Right renal pelvis (tissue), 4 donors: ENCODE results near the gene ANXA6. TPM values are rescaled to one million over a fixed set of nuclear protein-coding genes. Genes with fewer than 3 reads are reported as not detected.
"Not testable (repeated sequence)": the region's sequence is repeated elsewhere in the genome, so short reads cannot be mapped to it uniquely, and the experiment has no call there.

Experiments used
- DNase-seq, 4 donors: peaks; one replicate each; pipeline ENCODE4 v3.0.0-alpha.2; 2013; ENCODE audit warnings: low read depth in 4 of 4, low spot score in 3 of 4, missing footprints in 1 of 4
- polyA plus RNA-seq, 4 donors: library from polyadenylated mRNA; unstranded; fragments of 120-200 nt; gene quantifications; one replicate each; pipeline ENCODE4 v1.2.1, GENCODE V29; 2013; ENCODE audit not compliant: insufficient read length in 4 of 4

ANXA6 gene
- 100 to 1,000 TPM; 135 to 151 (median 140) TPM for polyA plus RNA-seq

DNA sequence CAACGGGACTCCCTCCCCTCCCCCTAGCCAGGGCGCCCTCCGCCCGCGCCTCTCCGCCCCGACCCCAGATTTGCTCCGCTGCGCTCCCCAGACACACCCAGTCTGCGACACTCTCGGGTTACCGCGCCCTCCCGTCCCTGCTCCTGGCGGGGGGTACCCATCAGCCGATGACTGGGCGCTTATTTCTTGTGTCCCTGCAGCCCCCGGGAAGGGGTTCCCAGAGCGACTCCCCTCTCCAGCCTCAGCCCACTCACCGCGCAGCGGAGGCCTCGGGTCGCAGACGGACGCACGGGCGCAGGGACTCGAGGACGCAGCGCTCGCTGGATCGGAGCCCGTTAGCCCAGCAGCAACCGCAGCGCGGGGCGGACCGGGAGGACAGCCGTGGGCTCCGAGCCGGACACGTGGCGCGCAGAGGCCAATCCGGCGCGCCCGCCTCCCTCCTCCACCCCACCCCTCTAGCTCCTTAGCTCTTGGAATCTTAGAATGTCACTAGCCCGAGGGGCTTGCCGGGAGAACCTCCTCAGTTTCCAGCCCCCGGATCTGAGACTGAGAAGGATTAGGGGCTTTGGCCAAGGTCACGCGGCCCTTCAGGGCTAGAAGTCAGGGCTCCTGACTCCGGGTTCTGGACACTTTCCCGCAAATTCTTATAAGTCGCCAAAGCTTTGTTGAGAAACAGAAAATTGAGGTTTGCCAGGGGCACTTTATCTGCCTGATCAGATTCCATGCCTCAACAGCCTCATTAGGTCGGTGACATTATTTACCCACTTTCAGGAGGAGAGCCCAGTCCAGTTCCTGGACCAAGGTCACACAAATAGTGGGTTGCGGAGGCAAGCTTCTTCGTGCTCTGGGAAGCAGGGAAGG is at the start of gene ANXA6:
ANXA6 (minus strand) TSS at position 354 of the 861 bp plus-strand sequence. CDS start 9,878 bp downstream, outside the sequence.
- peak; percentile 61 to 82 (median 68) for DNase-seq

GRCh38 chr5:151205411-151205810 is 47.8 kb upstream of the ANXA6 start:
- DNase-seq: no peak

DNA sequence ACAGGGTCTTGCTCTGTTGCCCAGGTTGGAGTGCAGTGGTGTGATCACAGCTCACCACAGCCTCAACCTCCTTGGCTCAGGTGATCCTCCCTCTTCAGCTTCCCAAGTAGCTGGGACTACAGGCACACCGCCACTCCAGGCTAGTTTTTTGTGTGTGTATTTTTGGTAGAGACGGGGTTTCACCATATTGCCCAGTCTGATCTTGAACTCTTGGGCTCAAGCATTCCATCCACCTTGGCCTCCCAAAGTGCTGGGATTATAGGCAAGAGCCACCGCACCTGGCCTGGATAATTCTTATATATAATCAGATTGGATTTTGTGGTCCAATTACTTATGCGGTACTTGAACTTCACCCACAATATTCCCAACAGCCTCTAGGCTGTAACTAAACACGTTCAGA is 46.5 kb upstream of the ANXA6 start:
- DNase-seq: no peak

DNA sequence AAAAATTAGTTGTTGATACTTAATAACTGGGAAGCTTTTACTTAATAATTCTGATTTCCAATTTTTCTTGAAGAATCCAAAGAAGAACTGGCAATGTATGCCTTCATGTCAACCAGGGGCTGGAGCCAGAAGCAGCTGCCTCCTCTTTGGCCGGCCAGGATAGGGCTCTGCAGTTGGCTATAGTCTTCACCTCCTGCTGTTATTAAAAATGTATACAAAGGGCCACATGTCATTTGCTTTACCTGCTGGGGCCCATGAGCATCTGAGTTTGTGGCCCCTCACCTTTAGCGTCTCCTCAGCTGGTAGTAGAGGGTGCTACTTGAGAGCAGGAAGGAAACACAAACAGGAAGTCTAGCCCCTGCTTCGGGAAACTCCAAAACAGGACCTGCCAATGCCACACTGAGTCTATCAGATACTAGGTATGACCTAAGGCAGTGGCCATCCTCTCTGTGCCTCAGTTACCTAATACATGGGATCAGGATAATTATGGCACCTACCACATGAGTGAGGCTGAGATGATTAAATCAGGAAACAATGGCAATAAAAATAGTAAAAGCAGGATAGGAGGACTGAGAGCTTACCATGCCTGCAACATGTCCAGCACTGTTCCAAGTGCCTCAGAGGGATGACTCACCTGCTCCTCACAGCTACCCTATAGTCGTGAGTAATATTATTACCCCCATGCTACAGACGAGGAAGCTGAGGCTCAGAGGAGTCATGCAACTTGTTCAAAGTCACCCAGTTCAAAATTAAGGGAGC is 45.0 kb upstream of the ANXA6 start:
- DNase-seq: no peak

GRCh38 chr5:151200913-151201595 is 43.5 kb upstream of the ANXA6 start:
- DNase-seq: no peak

GRCh38 chr5:151199581-151200185 is 42.1 kb upstream of the ANXA6 start:
- DNase-seq: no peak

GRCh38 chr5:151198861-151199260 is 41.3 kb upstream of the ANXA6 start:
- no peak for DNase-seq

DNA sequence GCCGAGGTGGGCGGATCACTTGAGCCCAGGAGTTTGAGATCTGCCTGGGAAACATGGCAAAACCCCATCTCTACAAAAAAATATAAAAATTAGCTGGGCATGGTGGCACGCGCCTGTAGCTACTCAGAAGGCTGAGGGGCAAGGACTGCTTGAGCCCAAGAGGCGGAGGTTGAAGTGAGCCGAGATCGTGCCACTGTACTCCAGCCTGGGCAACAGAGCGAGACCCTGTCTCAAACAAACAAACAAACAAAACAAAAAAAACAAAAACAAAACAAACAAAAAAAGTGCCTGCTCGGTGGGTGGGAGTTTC is 39.7 kb upstream of the ANXA6 start:
- not testable (repeated sequence) for DNase-seq

- no peak for DNase-seq
Measured at GRCh38 chr5:151196556-151197290, 39.1 kb upstream of the ANXA6 start.

DNA sequence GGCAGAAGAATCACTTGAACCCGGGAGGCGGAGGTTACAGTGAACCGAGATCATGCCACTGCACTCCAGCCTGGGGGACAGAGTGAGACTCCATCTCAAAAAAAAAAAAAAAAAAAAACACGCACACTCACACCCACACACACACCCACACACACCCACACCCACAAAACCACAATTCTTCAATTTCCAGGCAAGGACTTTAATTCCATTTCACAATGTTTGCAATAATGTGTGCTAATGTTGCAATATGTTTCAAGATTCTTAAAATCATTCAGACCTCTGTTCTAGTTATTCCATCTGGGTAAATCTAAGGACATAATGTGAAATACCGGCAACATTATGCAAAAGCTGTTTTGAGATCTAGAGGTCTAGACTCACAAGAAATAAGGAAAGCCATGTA is 38.0 kb upstream of the ANXA6 start:
- no peak for DNase-seq

- DNase-seq: no peak
Measured at GRCh38 chr5:151192626-151193025, 35.0 kb upstream of the ANXA6 start.

DNA sequence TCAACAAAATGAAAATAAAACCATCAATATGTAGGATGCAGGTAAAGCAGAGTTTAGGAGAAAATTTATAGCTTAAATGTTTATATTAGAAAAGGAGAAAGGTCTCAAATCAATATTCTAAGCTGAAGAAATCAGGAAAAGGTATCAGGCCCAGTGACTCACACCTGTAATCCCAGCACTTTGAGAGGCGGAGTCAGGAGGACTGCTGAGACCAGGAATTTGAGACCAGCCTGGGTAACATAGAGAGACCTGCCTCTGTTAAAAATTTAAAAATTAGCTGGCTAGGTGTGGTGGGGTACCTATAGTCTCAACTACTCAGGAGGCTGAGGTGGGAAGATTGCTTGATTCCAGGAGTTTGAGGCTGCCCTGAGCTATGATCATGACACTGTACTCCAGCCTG is 34.1 kb upstream of the ANXA6 start:
- no peak for DNase-seq

- no peak for DNase-seq
Measured at GRCh38 chr5:151189151-151189550, 31.6 kb upstream of the ANXA6 start.

GRCh38 chr5:151186538-151186937 is 29.0 kb upstream of the ANXA6 start:
- DNase-seq: no peak

DNA sequence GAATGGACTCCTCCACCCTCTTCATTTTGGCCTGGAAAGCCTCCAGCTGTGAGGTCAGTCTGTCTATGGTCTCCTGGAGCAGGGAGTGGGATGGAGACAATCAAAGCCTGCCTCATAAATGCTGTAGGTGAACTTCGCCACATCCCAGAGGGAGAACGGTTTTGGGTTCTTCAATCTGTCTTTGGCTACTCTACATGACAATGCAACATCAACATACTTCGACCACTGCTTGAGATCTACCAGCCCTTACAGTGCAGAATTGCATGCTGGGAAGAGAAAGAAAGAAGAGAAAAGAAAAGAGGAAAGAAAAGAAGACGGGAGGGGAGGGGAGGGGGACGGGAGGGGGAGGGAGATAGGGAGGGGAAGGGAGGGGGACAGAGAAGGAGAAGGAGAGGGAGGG is 28.5 kb upstream of the ANXA6 start:
- DNase-seq: no peak

GRCh38 chr5:151184316-151185042 is 26.9 kb upstream of the ANXA6 start:
- no peak for DNase-seq

GRCh38 chr5:151183456-151184245 is 26.1 kb upstream of the ANXA6 start:
- no peak for DNase-seq

- no peak for DNase-seq
Measured at GRCh38 chr5:151182976-151183375, 25.4 kb upstream of the ANXA6 start.

GRCh38 chr5:151182524-151182900 is 24.9 kb upstream of the ANXA6 start:
- no peak for DNase-seq
